Measurements from ENCODE around the gene UPF3B.
"Not testable (repeated sequence)": the region's sequence is repeated elsewhere in the genome, so short reads cannot be mapped to it uniquely, and the experiment has no call there.

Gene UPF3B, protein sequence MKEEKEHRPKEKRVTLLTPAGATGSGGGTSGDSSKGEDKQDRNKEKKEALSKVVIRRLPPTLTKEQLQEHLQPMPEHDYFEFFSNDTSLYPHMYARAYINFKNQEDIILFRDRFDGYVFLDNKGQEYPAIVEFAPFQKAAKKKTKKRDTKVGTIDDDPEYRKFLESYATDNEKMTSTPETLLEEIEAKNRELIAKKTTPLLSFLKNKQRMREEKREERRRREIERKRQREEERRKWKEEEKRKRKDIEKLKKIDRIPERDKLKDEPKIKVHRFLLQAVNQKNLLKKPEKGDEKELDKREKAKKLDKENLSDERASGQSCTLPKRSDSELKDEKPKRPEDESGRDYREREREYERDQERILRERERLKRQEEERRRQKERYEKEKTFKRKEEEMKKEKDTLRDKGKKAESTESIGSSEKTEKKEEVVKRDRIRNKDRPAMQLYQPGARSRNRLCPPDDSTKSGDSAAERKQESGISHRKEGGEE

DNA sequence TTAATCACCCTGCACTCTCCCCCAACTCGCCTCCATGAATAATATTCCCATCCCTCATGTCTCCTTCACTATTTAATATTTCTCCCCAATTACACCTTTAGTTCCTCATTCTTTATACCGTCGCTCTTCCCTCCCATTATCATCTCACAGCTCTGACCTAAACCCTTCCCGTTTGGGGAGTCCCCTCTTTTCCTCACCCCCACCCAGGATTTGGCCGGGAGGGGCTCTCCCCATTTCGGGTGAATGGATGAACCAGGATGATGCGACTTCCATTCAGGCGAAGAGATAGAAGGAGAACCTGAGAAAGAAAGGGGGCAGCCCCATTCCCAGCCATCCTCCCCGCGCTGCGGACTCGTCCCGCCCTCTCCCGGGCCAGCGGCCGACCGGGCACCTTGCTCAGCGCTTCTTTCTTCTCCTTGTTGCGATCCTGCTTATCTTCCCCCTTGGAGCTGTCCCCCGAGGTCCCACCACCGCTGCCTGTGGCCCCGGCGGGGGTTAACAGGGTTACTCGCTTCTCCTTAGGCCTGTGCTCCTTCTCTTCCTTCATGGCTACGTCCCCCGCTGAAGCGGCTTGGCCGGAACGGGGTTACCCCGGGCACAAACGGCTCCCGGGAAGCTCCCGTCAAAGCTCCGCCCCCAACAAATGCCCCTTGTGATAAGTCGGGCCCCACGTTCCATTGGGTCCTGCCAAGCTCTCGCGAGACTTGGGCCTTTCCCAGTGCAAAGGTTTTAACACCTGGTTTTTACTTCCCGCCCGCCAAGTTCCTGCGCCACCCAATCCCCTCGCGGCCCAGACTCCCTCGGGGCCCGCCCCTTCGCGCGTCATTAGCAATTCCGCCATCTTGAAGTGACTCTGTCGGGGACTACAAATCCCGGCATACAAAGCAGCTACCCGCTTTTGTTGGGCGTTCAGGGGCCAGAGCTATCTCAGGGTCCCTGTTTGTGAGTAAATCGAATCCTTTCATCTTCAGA lies at the start of gene UPF3B:
TSS of gene UPF3B (minus strand) at position 582 of the 972 bp plus-strand sequence. CDS start at position 547, 35 bp downstream.
- DNase-seq (ENCODE audit: low read depth) = peak; percentile 84

DNA sequence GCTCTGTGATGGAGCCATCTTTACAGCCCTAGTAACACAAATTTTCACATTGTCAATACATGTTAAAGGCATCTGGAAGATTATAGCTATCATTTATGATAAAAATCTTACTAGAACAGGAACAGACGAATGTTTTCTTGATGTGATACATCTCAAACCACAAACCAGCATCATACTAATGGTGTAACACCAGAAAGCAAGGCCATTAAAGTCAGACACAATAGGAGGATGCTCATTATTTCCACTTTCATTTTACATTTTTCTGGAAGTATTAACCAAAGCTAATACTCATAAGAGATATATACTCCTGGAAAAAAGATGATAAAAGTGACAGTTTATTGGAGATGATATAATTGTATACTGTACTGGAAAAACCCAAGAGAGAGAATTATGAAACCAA lies 48.2 kb upstream of the UPF3B start:
- DNase-seq (ENCODE audit: low read depth) = no peak

DNA sequence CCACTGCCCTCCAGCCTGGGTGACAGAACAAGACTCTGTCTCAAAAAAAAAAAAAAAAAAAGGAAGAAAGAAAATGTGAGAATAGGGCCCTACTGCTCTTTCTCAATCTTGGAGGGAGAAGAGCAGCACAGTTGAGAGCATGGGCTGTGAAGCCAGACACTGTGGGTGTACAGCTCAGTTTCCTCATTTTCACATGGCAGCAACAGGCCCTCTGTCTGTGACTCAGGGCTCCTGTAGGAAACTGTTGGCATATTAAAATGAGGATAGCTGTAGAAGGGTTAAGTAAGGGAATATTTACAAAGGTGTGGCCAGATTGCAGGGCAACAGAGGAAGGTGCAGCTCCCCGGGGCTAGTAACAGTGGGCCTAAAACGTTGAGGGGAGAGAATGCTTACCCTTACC lies 46.4 kb upstream of the UPF3B start:
- DNase-seq (ENCODE audit: low read depth) = no peak

DNA sequence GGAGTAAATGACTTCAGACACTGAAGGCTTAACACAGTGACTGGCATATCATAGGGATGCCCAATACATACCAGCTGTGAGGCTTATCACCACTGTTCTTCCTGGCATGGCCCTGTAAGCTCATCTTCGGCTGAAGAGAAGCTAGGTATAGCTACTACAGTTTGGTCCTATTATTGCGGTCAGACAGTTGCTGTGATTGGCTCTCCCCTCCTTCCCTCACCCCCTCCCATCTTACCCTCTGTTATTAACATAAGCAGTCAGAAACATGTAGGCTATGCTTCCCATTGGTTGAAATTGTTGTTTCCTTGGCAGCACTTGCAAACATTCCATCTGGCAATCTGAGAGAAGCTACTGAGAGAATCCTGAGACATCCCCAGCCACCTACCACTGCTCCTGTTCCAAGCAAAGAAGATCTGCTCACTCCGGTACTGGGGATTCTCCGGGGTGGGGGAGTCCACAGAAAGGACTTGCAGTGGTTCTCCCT lies 43.1 kb upstream of the UPF3B start, which contains the start of gene AKAP14:
TSS of gene AKAP14 (plus strand) at position 51 of the 484 bp plus-strand sequence. CDS start 7,331 bp downstream, outside the sequence.
- no peak for DNase-seq (ENCODE audit: low read depth)

DNA sequence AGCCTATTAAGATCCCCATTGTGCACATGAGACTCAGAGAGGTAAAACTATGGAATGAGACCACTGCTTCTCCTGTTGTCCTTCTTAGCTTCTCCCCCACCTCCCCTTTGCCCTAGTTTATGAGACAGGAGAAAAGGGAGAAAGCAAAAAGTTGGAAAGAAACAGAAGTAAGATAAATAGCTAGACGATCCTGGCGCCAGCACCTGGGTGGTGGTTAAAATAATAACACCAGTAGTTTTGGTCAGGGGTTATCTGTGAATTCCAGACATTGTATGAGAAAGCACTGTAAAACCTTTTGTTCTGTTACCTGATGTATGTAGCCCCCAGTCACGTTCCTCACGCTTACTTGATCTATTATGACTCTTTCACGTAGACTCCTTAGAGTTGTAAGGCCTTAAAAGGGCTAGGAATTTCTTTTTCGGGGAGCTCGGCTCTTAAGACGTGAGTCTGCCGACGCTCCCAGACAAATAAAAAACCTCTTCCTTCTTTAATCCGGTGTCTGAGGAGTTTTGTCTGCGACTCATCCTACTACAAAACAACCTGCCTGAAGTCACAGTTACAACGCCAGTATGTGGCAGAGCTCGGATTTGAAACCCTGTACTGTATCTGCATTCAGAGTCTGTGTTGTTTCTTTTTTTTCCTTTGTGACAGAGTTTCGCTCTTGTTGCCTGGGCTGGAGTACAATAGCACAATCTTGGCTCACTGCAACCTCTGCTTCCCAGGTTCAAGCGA lies 39.4 kb upstream of the UPF3B start:
- not testable (repeated sequence) for DNase-seq (ENCODE audit: low read depth)

DNA sequence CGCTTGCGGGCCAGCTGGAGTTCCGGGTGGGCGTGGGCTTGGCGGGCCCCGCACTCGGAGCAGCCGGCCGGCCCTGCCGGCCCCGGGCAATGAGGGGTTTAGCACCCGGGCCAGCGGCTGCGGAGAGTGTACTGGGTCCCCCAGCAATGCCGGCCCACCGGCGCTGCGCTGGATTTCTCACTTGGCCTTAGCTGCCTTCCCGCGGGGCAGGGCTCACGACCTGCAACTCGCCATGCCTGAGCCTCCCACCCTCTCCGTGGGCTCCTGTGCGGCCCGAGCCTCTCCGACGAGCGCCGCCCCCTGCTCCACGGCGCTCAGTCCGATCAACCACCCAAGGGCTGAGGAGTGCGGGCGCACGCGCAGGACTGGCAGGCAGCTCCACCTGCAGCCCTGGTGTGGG lies 37.9 kb upstream of the UPF3B start:
- DNase-seq (ENCODE audit: low read depth) = not testable (repeated sequence)

DNA sequence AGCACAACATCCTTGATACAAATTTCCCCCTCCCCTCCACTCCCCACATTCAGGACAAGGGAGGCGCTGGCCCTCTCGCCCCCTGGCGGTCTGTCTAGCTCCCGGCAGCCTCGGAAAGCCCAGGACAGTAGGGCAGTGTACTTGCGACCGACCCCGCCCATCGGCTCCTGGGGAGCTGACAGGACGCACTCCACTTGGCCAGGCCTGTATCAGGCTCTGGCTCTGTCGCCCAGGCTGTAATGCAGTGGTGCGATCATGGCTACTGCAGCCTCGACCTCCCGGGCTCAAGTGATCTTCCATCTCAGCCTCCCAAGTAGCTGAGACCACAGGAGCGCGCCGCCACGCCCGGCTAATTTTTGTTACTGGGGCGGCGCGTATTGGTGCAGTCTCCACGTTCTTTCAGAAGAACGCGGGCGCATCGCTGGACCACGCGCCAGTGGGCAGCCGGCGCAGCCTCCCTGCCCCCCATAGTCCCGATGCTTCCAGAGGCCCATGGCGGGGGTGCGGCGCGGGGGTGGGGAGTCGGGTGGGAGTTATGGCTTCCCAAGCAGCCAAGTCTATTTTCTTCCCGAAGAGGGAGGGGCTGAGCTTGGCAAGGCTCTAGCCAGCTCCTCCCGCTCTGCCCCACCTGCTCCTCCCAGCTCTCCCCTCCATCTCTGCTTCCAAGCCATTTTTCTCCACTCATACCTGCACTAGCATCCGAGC lies 35.1 kb upstream of the UPF3B start:
- DNase-seq (ENCODE audit: low read depth) = no peak

DNA sequence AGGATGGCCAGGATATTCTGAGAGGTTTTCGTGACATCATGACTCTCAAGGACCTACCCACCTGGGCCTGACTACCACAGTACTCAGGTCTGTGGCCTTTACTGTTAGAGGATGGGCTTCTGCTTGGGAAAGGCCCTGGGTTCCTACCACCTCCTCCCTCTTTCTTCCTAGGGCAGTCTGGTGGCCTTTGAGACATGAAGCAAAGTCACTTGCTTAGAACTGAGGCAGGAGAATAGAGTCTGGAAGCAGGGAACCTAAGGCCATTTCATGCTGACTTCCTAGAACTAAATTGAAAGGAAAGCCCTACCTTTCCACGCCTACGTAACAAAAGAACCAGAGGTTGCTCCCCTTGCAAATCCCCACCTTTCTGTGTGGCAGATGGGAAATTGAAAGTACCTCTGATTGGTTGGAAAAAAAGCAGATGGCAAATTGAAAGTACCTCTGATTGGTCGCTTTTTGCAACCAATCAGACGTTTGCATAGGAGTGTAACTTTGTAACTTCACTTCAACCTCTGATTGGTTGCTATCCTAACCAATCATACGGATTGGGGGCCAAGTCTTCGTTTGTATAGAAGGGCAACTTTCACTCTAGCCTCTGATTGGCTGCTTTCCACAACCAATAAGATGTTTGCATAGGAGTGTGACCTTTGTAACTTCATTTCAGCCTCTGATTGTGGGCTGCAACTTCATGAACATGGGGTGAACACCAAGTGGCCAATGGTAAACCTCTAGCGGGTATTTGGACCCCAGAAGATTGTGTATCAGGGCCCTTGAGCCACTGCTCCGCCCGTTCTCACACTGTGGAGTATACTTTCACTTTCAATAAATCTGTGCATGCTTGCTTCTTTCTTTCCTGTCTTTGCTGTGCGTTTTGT lies 33.0 kb upstream of the UPF3B start:
- no peak for DNase-seq (ENCODE audit: low read depth)

DNA sequence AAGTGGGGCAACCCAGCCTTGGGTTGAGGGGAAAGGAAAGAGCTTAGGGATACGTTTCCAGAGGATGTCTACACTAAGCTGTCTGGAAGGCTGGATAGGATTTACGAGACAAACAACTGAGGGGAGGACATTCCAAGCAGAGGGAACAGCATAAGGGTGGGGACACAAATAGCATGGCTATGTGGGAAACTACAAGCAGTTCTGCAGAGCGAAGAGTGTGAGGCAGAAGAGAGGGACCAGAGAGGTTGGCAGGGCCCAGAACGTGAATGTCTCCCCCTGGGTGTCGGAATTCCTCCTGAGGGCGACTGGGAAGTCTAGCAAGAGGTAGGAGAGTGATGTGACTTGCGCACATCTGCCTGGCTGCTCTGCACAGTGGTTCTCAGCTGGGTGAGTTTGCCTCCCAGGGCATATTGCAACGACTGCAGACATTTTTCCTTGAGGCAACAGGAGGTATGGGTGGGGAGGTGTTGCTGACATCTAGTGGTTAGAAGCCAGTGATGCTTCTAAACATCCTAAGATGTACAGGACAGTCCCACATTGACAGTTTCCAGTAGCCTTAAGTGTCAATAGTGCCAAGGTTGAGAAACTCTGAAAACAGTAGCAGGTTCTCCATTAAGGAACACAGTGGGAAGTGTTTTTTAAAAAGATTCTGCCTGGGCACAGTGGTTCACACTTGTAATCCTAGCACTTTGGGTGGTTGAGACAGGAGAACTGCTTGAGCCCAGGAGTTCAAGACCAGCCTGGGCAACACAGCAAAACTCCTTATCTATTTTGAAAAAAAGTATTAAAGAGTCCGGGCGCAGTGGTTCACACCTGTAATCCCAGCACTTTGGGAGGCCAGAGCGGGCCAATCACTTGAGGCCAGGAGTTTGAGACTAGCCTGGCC lies 28.0 kb upstream of the UPF3B start:
- DNase-seq (ENCODE audit: low read depth) = no peak

DNA sequence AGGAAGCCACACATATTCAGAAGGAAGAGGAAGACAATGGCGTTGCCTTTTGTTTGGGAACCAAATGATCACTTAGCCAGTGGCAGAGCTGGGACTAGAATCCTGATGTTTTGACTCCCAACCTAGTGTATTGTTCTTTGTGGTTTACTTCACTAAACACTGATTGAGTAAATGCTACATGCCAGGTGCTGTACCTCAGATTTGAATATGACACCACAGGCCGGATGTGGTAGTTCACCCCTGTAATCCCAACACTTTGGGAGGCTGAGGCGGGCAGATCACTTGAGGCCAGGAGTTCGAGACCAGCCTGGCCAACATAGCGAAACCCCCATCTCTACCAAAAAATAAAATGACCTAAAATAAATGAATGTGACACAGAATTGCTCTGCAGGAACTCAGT lies 27.3 kb upstream of the UPF3B start:
- DNase-seq (ENCODE audit: low read depth) = no peak

DNA sequence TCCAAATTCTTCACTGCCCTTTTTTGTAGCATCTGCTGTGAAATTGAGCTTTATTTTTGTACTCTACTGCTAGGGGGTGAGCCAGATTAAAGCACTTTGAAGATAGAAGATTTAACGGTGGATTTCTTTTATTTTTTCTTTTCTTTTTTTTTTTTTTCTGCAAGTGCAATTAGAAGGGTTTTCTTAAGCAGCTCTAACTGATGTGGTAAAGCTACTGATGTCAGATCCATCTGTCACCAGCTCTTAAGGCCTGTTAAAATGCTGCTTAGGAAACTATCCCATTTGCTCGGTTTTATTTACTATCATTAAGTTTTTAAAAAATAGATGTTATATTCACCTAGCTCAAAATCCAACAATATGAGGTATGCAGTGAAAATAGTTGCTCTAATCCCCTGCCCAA lies 26.0 kb upstream of the UPF3B start:
- DNase-seq (ENCODE audit: low read depth) = no peak

DNA sequence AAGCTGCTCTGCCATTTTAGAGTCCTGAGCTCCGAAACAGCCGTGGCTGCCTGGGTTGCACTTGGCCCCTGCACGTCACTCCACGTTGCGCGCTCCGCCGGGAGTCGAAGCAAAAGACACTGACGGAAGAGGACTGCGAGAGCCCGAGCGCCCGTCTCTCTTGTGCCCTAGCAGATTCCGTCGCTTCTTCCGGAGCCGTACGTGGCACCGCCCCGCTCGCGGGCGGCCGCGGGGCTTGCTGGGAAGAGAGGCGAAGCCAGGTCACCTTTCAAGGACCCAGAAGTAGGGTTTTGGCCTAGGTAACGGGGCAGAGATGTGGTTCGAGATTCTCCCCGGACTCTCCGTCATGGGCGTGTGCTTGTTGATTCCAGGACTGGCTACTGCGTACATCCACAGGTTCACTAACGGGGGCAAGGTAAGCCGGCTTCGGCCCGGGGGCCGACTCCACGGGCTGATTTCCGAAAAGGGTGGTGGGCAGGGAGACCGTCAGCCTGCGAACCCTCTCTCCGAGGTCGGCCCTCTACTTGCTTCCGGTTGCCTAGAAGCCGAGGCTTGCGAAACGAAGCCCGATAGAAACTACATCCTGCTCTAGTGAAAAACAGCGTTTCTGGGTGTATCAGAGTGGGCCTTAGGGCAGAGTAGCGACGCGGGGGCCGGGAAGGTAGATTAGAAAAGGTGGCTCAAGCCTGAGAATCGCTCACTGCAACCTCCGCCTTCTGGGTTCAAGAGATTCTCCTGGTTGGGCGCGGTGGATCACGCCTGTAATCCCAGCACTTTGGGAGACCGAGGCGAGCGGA lies 19.0 kb upstream of the UPF3B start, which contains the start of the genes NDUFA1 and RNF113A:
TSS of gene NDUFA1 (plus strand) at position 234 of the 797 bp plus-strand sequence. CDS start at position 314, 80 bp downstream.
TSS of gene RNF113A (minus strand) at position 135 of the 797 bp plus-strand sequence. CDS start at position 15, 120 bp downstream.
- DNase-seq (ENCODE audit: low read depth) = peak; percentile 49

DNA sequence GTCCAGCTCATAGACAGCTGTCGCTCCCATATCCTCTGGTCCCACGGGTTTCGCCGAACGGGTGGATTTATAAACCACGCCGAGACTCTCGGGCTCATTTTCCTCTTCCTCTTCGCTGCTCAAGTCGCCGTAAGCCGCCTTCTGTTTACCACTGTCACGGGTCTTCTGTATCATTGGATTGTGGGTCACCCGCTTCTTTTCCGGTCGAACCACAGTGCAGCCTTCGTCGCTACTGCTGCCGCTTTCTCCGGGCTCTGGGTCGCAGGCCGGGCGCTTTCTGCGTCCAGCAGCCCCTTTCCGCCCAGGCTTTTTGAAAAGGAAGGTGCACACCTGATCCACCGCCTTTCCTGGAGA lies 18.5 kb upstream of the UPF3B start:
- no peak for DNase-seq (ENCODE audit: low read depth)

DNA sequence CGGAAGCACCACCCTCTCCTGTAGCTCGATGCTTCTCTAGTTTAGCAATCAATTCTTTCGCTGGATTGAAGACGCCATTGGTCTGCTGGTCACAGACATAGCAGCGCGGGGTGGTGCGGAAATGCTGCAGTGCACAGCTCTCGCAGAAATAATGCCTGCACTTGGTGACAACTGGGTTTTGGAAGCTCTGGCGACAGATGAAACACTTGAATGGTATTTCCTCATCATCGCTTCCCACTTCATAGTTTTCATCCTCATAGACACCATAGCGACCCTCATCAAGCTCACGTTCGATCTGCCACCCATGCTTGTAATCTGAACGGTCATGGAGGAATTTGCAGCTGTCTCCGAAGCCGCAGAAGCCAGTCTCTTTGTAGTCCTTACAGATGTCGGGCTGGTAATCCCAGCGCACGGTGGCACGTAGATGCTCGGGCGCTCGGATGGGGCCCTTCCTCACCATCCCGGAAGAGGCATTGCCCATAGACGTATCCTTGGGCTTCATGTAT lies 17.9 kb upstream of the UPF3B start:
- DNase-seq (ENCODE audit: low read depth) = no peak

DNA sequence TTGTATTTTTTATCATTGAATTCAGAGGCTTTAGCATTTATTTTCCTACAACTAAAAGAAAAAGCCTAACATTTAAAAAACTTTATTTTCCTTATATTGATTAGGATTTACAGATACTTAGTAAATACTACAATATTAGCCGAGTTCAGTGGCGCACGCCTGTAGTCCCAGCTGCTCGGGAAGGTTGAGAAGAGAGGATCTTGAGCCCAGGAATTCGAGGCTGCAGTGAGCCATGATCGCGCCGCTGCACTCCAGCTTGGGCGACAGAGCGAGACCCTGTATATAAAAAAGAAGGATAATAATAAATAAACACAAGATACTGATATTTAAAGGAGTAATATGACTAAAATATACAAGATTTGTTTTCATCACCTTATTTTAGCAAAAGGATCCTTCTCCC lies 681 bp upstream of the UPF3B start:
- DNase-seq (ENCODE audit: low read depth) = no peak

DNA sequence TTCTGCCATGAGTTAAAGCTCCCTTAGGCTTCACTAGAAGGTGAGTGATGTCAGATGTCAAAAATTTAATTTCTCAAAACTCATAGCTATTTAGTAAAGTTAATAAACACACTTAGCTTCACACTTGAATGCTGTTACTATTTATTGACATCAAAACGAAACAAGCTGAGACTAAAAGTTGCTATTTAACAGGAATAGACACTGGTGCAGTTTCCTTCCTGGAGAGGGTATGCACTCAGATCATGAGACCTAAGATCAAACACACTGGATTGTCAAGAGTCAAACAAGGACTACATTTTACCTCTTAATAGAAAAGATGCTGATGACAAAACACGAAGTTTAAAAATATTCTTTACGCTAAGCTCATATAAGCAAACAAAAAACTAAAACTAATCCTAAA lies 18.9 kb downstream of the UPF3B start:
- DNase-seq (ENCODE audit: low read depth) = no peak

DNA sequence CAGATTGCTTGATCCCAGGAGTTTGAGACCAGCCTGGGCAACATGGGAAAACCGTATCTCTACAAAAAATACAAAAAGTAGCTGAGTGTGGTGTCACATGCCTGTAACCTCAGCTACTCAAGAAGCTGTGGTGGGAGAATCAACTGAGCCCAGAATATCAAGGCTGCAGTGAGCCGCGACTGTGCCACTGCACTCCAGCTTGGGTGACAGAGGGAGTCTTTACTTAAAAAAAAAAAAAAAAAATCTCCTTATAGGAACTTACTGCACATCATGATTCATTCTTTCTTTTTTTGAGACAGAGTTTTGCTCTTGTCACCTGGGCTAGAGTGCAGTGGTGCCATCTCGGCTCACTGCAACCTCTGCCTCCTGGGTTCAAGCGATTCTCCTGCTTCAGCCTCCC lies 24.3 kb downstream of the UPF3B start:
- DNase-seq (ENCODE audit: low read depth) = no peak
